ENCODE results near the gene CCND1.

DNA sequence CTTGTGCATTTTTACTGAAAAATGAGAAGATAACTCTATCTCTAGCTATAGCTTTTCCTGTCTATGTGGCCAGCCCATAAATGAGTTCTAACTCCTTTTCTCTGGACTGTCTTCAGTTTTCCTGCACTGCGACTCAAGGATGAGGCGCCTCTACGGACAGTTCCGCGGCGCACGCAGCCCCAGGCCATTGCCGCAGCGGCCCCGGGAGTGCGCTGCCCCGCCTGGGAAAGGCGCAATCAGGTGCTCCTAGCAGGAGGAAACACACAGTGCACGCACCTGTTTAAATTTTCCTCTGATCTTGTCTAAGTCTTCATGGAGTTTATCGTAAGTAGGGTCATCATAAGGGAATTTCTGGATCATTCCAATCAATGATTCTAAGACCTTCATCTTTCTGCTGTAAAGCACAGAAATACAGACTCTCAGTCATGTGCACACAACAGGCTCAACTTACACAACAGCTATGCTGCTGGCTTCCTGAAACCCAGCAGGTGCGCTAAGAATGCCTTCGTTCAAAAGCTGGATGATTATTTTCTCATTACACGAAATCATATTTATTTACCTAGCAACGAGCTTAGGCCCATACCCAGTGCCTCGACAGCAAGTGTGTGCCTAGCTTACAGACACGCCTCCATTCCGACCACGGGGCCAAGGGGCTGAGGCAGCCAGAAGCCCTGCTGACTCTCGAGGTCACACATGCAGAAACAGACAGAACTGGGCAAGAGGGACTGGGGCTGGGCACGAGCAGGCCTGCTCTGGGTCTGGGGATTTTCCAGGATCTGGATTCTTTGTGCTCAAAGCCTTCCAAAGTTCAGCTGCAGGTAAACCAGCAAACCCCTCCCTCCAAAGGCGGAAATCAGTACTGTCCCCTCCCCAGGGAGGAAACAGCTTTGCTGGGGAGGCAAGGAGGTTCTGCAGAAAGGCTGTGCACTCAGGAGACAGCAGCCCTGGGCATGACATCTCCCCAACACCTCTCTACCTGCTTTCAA lies 27.0 kb downstream of the CCND1 start:
- TF ChIP-seq TAF1 (IDR thresholded peaks at IDR 0.05; ENCODE audit: borderline replicate concordance, insufficient read depth, low read length) (no peak), POLR2AphosphoS5 (IDR thresholded peaks at IDR 0.05; ENCODE audit: low read depth, low read length) (no peak), FOXP2 (optimal IDR thresholded peaks at IDR 0.05; ENCODE audit: borderline replicate concordance, extremely low read depth, extremely low read length, insufficient read depth) (no peak), SIN3A (IDR thresholded peaks at IDR 0.05; ENCODE audit: borderline replicate concordance, insufficient read depth, low read length) (no peak)
- TF ChIP-seq, protein P1, sequence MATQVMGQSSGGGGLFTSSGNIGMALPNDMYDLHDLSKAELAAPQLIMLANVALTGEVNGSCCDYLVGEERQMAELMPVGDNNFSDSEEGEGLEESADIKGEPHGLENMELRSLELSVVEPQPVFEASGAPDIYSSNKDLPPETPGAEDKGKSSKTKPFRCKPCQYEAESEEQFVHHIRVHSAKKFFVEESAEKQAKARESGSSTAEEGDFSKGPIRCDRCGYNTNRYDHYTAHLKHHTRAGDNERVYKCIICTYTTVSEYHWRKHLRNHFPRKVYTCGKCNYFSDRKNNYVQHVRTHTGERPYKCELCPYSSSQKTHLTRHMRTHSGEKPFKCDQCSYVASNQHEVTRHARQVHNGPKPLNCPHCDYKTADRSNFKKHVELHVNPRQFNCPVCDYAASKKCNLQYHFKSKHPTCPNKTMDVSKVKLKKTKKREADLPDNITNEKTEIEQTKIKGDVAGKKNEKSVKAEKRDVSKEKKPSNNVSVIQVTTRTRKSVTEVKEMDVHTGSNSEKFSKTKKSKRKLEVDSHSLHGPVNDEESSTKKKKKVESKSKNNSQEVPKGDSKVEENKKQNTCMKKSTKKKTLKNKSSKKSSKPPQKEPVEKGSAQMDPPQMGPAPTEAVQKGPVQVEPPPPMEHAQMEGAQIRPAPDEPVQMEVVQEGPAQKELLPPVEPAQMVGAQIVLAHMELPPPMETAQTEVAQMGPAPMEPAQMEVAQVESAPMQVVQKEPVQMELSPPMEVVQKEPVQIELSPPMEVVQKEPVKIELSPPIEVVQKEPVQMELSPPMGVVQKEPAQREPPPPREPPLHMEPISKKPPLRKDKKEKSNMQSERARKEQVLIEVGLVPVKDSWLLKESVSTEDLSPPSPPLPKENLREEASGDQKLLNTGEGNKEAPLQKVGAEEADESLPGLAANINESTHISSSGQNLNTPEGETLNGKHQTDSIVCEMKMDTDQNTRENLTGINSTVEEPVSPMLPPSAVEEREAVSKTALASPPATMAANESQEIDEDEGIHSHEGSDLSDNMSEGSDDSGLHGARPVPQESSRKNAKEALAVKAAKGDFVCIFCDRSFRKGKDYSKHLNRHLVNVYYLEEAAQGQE (IDR thresholded peaks at IDR 0.05; ENCODE audit: insufficient read depth in 1 of 2, low read depth in 2 of 2, low read length in 2 of 2), result no peak

Data from PFSK-1 (cell line).